GM19193 (cell line): ENCODE measurements around the gene SCTR.

Source experiments
- POLR2A ChIP-seq: IDR thresholded peaks from 4 replicates; pipeline ENCODE4 v1.6.1; 2011; ENCODE audit not compliant: insufficient read depth, insufficient read length; ENCODE audit errors: extremely low read depth

SCTR gene

GRCh38 chr2:119453972-119454593, 70.2 kb downstream of the SCTR start:
- TF ChIP-seq POLR2A, result no peak

GRCh38 chr2:119451336-119452050, 72.8 kb downstream of the SCTR start:
- no peak for TF ChIP-seq POLR2A

GRCh38 chr2:119449521-119449920, 74.8 kb downstream of the SCTR start:
- no peak for TF ChIP-seq POLR2A

- TF ChIP-seq POLR2A, result no peak
Measured at GRCh38 chr2:119448427-119449141, 75.7 kb downstream of the SCTR start.

GRCh38 chr2:119446037-119446436, 78.2 kb downstream of the SCTR start:
- TF ChIP-seq POLR2A, result no peak

GRCh38 chr2:119442850-119443249, 81.4 kb downstream of the SCTR start:
- TF ChIP-seq POLR2A, result no peak

GRCh38 chr2:119442226-119442619, 82.1 kb downstream of the SCTR start:
- TF ChIP-seq POLR2A, result no peak

GRCh38 chr2:119441376-119442225, 82.7 kb downstream of the SCTR start:
- TF ChIP-seq POLR2A, result no peak

GRCh38 chr2:119440873-119441272, 83.4 kb downstream of the SCTR start:
- no peak for TF ChIP-seq POLR2A

- TF ChIP-seq POLR2A, result no peak
Measured at GRCh38 chr2:119440501-119440870, 83.8 kb downstream of the SCTR start.

GRCh38 chr2:119439574-119440500, 84.4 kb downstream of the SCTR start:
- TF ChIP-seq POLR2A, result no peak

- no peak for TF ChIP-seq POLR2A
Measured at GRCh38 chr2:119438726-119439284, 85.5 kb downstream of the SCTR start.

GRCh38 chr2:119438128-119438656, 86.1 kb downstream of the SCTR start:
- no peak for TF ChIP-seq POLR2A
